Non-pigmented ciliary epithelial cell (primary cell): ENCODE results near the gene GPR137.
A peak's percentile ranks its signal among the peaks of the same experiment; 100 is the strongest.
"Not testable (repeated sequence)": the region's sequence is repeated elsewhere in the genome, so short reads cannot be mapped to it uniquely, and the experiment has no call there.

Experiments used
- DNase-seq: peaks from one replicate; pipeline ENCODE4 v3.0.0-alpha.2; 2010; ENCODE audit warnings: low read depth

GPR137 gene

DNA sequence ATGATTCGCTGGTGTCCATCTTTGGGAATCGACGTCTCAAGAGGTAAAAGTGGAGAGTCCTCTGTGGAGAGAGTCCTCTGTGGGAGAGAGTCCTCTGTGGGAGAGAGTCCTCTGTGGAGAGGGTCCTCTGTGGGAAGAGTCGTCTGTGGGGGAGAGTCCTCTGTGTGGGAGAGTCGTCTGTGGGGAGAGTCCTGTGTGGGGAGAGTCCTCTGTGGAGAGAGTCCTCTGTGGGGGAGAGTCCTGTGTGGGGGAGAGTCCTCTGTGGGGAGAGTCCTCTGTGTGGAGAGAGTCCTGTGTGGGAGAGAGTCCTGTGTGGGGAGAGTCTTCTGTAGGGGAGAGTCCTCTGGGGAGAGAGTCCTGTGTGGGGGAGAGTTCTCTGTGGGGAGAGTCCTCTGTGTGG, 35.4 kb downstream of the GPR137 start:
- no peak for DNase-seq

DNA sequence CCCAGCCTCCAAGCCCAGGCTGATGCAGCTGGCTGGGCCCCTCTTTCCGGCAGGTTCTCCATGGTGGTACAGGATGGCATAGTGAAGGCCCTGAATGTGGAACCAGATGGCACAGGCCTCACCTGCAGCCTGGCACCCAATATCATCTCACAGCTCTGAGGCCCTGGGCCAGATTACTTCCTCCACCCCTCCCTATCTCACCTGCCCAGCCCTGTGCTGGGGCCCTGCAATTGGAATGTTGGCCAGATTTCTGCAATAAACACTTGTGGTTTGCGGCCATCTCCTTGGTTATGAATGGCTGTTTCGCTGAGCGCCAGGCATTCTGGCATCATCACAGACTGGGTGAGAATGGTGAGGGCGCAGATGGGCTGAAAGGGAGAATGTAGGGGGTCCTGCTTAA, 35.9 kb downstream of the GPR137 start:
- DNase-seq = no peak

DNA sequence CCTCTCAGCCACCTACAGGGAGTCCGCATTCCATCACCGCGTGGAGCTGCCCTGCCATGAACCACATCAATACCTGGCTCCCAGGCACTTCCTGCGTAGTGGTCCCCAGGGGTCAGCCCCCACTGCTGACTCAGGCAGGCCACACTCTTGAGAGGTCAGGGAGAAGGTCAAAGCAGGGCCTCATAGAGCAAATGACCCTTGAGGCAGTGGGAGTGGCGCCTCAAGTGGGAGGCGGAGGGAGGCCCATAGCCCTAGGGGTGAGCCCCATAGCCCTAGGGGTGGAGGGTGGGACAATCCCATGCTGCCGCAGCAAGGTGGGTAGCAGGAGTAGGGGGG, 37.2 kb downstream of the GPR137 start:
- DNase-seq = no peak

DNA sequence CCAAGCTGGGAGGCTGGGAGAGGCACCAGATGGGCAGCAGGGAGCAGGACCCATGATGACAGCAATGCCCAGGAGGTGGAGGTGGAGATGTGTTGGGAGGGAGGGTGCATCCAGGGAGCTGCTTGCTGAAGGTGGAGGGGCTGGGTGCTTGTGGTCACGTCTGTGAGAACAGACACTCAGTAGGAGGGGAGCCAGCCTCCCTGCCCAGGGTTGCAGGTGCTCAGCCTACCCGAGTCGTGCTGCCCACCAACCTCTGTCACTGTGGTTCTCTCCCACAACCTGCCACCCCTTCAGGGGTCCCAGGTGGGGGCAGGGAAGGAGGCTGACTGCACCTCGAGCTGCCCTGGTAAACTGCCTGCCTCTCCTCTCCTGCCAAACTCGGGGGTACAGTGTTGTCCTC, 37.7 kb downstream of the GPR137 start:
- no peak for DNase-seq

DNA sequence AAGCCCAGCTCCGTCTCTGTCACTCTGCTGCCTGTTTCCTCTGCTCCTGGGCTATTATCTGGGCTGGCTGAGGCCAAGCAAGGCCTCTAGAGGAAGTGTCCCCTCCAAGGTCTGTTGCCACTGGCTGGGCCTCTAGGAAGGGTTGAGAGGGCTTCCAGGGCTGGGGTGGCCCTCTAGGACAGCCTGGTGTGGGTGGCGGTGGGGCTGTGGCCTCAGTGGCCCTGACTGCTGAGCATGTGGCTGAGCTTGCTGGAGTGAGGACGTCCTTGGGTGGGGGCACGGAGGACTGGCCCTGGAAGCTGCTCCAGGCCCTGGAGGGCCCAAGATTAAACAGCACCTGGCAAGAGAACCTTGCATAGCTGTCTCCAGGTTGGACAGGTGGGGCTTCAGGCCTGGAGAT, 38.3 kb downstream of the GPR137 start:
- DNase-seq = not testable (repeated sequence)

DNA sequence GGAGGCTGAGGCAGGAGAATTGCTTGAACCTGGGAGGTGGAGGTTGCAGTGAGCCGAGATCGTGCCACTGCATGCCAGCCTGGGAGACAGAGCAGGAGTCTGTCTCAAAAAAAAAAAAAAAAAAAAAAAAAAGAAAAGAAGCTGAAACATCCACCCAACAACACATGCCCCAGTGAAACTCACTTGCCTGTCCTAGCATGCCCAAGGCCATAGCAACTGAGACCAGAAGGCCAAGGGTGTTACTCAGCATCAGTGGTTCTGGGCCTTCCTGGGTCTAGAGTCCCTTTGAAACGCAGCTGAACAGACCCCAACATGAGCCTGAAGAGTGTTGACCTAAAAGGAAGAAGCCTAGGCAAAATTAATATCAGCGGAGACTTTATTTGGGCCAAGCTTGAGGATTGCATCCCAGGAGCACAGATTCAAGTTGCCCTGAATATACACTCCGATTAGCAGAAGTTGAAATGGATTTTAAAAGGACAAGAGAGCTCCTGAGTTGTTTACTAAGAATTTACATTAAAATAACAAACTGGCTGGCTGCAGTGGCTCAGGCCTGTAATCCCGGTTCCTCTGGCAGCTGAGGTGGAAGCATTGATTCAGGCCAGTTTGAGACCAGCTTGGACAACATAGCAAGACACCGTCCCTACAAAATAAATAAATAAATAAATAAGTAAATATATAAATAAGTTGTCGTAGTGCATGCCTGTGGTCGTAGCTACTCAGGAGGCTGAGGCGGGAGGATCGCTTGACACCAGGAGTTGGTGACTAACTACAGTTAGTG, 39.2 kb downstream of the GPR137 start:
- no peak for DNase-seq

DNA sequence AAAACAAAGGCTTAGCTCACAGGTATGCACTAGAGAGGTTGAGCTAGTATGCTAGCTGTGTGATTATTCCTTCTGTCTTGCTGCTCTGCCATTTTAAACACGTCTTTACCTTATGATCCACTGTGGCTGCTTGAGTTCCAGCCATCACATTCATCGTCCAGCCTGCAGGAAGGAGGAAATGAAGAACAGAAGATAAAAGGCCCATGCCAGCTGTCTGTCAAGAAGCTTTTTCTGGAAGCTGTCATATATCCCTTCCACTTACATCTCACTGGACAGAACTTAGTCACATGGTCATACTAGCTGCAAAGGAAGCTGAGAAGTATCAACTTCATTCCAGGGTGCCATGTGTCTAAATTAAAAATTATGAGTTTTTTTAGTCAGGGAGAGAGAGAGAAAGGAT, 41.7 kb downstream of the GPR137 start:
- DNase-seq = no peak

DNA sequence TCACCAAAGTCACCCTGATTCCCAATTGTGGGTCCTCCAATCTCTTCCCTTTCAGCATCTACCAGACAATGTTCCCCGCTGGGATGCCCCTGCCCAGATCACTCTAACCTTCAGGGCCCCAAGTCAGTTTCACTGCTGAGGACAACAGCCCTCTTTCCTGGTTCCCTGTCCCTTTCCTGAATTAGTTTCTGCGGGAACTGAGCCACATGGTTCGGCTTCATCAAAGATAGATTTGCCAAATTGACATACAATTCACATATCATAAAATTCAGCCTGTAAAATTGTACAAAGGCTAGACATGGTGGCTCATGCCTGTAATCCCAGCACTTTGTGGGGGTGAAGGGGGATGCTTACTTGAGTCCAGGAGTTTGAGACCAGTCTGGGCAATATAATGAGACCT, 42.3 kb downstream of the GPR137 start:
- DNase-seq = no peak

DNA sequence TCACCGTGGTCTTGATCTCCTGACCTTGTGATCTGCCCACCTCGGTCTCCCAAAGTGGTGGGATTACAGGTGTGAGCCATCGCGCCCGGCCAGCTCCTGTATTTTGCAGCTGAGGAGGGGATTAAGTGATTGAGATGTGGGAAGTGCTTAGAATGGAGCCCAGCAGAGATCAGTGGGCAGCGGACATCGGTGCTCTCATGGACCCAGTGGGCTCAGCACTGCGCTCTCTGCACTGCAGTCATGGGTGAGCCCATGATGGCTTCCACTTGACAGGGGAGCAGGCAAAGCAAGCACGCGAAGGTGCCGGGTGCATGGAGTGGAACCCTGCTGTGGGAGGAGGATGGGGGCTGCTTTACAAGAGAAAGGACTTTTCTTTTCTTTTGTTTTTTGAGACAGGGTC, 45.2 kb downstream of the GPR137 start:
- no peak for DNase-seq

DNA sequence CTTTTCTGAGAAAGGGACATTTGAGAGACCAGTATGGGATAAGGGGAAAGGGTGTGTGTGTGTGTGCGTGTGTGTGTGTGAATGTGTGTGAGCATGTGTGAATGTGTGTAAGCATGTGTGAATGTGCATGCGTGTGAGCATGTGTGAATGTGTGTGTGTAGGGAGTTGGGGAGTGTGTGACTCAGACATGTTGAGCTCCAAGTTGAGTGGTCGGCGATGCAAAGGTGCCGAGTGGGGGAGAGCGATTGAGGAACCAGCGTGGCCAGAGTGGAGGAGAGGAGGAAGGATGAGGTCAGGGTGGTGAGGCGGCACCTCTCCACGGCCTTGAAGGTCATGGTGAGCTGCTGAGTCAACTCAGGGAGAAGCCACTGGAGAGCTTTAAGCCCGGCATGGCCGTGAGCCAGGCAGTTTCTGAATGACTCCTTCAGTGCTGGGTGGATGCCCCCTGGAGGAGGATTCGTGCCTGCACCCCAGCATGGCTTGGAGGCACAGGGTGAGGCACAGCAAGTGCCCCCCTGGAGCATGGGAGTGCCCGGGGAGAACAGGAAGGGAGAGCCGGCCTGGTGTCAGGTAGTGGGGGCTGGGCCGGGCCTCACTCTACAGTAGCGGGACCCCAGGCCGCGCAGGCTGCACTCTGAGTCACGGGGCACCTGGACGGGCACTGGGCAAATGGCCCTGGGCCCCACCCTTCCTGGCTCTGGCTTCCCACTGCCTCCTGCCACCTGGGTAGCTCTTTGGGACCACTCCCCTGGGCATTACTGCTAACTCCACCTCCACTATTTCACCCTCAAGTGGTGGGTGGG, 46.1 kb downstream of the GPR137 start:
- DNase-seq = peak; percentile 42

DNA sequence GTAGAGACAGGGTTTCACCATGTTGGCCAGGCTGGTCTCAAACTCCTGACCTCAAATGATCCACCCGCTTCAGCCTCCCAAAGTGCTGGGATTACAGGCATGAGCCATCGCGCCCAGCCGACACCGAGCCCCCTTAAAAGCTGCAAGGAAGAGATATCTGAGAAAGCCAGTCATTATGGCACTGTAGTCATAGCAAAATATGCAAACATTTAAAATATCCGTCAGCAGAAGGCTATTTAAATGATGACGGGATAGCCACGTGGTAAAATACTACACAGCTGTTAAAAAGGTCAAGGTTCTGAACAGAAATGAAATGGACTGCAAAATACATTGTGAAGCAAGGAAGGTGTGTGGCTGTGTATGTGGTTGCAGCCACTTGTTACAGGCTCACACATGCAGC, 47.9 kb downstream of the GPR137 start:
- DNase-seq = no peak

DNA sequence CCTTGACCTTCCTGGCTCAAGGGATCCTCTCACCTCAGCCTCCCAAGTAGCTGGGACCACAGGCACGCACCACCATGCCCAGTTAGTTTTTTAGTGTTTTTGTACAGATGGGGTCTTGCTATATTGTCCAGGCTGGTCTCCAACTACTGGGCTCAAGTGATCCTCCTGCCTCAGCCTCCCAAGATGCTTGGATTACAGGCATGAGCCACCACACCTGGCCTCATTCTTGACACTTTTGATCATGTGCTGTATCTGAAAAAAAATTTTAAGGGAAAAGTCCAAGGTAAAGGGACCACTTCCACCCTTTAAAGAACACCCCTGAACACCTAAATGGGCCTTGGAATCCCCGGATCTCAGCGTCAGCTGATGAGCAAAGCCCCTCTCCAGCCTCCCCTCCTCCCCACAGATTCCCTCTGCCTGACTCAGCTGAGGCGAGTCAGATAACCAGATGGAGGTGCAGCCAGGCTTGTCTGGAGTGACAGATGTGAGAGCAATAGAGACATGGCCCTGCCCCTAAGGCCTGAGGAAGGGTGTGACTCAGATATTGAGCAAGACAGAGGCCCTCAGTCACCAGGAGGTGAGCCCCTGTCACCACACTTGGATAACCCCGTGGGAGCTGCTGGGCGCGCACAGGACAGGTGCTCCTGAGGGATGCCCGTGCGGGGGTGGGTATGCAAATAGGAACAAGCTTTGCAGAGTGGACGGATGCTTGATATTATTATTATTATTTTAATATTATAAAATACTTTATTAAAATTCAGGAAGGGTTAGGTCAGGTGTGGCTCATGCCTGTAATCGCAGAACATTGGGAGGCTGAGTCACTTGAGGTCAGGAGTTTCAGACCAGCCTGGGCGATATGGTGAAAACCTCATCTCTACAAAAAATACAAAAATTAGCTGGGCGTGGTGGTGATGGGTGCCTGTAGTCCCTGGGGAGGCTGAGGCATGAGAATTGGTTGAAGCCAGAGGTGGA, 49.4 kb downstream of the GPR137 start:
- peak; percentile 87 for DNase-seq

DNA sequence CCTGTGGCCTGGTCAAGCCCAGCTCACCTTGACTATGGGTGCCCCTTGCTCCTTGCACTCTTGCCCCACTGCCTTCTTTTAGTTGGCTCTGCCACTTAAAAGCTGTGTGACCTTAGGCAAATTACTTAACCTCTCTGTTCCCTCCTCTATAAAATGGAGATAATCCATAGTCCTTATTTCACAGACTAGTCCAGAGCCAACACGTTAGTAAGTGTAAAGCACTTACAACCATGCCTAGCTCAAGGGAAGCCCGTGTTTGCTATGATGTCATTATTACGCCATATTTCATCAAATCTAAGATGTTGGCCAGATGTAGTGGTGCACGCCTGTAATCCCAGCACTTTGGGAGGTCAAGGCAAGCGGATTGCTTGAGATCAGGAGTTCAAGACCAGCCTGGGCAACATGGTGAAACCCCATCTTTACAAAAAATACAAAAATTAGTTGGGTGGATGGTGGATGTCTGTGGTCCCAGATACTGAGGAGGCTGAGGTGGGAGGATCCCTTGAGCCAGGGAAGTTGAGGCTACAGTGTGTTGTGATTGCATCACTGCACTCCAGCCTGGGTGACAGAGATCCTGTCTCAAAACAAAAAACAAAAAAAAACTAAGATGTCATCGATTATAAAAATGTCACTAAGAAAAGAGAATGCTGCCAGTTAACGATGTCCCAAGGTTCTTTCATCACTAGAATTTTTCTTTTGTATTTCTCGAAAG, 52.0 kb downstream of the GPR137 start:
- no peak for DNase-seq

DNA sequence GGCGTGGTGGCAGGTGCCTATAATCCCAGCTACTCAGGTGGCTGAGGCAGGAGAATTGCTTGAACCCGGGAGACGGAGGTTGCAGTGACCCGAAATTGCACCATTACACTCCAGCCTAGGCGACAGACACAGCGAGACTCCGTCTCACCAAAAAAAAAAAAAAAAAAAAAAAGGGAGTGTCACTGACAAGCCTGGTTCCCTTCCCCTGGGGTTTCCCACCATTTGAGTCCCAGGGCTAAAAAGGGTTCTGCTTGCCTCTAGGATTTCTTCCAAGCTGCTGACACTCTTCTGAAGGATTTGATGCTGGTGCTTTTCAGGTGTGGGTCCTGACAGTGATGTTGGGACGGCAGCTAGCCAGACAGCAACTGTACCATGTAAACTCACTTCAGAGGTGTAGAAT, 53.1 kb downstream of the GPR137 start:
- no peak for DNase-seq
